ENCODE measurements around the gene FAM110A. TPM values are rescaled to one million over a fixed set of nuclear protein-coding genes. Genes with fewer than 3 reads are reported as not detected.
A peak's percentile ranks its signal among the peaks of the same experiment; 100 is the strongest.

The FAM110A gene
- total RNA-seq, 2 donors from 2014 or later, result 12.1 to 16.9 TPM

- H3K27me3 ChIP-seq (ENCODE audit: control insufficient read depth, insufficient read depth, low read length, poor library complexity, severe bottlenecking), result peaks cover 25% of the 10 kb centered on the region
- peaks cover 33% of the 10 kb centered on the region for H3K27me3 Mint-ChIP-seq (ENCODE audit: insufficient read depth)
Measured at GRCh38 chr20:839015-839414, 5.5 kb downstream of the FAM110A start.

GRCh38 chr20:839626-840025 lies 6.1 kb downstream of the FAM110A start:
- H3K9ac ChIP-seq (ENCODE audit: extremely low read depth, low read length, poor library complexity, severe bottlenecking), result no peak overlapping the region
- Mint-ChIP-seq H3K9me3 (peaks cover 4% of the 10 kb centered on the region), H3K27me3 (ENCODE audit: insufficient read depth) (peaks cover 32% of the 10 kb centered on the region), H3K4me3 (peak overlapping the region; percentile 74), H3K4me1 (peaks cover 4% of the 10 kb centered on the region), H3K36me3 (ENCODE audit: low read depth) (no peaks in the 10 kb centered on the region), H3K27ac (no peak overlapping the region)
- no peaks in the 10 kb centered on the region for H3K36me3 ChIP-seq (ENCODE audit: control insufficient read depth, insufficient read depth, low read length)
- no peak for TF ChIP-seq CTCF (conservative IDR thresholded peaks at IDR 0.05)
- no peaks in the 10 kb centered on the region for H3K9me3 ChIP-seq (ENCODE audit: control insufficient read depth, low read length)
- H3K27me3 ChIP-seq (ENCODE audit: control insufficient read depth, insufficient read depth, low read length, poor library complexity, severe bottlenecking), result peaks cover 25% of the 10 kb centered on the region
- 93 to 97% methylated on average over 9 to 11 of the region's 11 CpGs for WGBS, 2 experiments (ENCODE audit: insufficient coverage in 1 of 2, insufficient read length in 1 of 2)
- H3K27ac ChIP-seq (ENCODE audit: low read depth, low read length), result no peak overlapping the region
- no peak for DNase-seq
- H3K4me3 ChIP-seq (ENCODE audit: low read length), result no peak overlapping the region
- peaks cover 5% of the 10 kb centered on the region for H3K4me1 ChIP-seq (ENCODE audit: control insufficient read depth, insufficient read depth, low read length)

More at GRCh38 chr20:839015-839414, 5.5 kb downstream of the FAM110A start:
- Histone ChIP-seq H3K4me3 (ENCODE audit: low read length) (no peak overlapping the region), H3K36me3 (ENCODE audit: control insufficient read depth, insufficient read depth, low read length) (no peaks in the 10 kb centered on the region), H3K4me1 (ENCODE audit: control insufficient read depth, insufficient read depth, low read length) (peaks cover 9% of the 10 kb centered on the region), H3K9ac (ENCODE audit: extremely low read depth, low read length, poor library complexity, severe bottlenecking) (no peak overlapping the region), H3K9me3 (ENCODE audit: control insufficient read depth, low read length) (no peaks in the 10 kb centered on the region), H3K27ac (ENCODE audit: low read depth, low read length) (no peak overlapping the region)
- H3K36me3 Mint-ChIP-seq (ENCODE audit: low read depth), result no peaks in the 10 kb centered on the region
- 89 to 95% methylated on average over 3 to 5 of the region's 5 CpGs for WGBS, 2 experiments (ENCODE audit: insufficient coverage in 1 of 2, insufficient read length in 1 of 2)
- H3K9me3 Mint-ChIP-seq, result peaks cover 4% of the 10 kb centered on the region
- H3K4me3 Mint-ChIP-seq, result no peak overlapping the region
- no peak for TF ChIP-seq CTCF (conservative IDR thresholded peaks at IDR 0.05)
- H3K4me1 Mint-ChIP-seq, result peaks cover 6% of the 10 kb centered on the region
- DNase-seq, result no peak
- no peak overlapping the region for H3K27ac Mint-ChIP-seq

- Mint-ChIP-seq H3K36me3 (ENCODE audit: low read depth) (no peaks in the 10 kb centered on the region), H3K9me3 (peaks cover 4% of the 10 kb centered on the region), H3K27ac (no peak overlapping the region), H3K27me3 (ENCODE audit: insufficient read depth) (peaks cover 36% of the 10 kb centered on the region), H3K4me3 (peak overlapping the region; percentile 74), H3K4me1 (peaks cover 3% of the 10 kb centered on the region)
- peaks cover 5% of the 10 kb centered on the region for H3K4me1 ChIP-seq (ENCODE audit: control insufficient read depth, insufficient read depth, low read length)
- H3K27ac ChIP-seq (ENCODE audit: low read depth, low read length), result no peak overlapping the region
- peaks cover 32% of the 10 kb centered on the region for H3K27me3 ChIP-seq (ENCODE audit: control insufficient read depth, insufficient read depth, low read length, poor library complexity, severe bottlenecking)
- H3K9ac ChIP-seq (ENCODE audit: extremely low read depth, low read length, poor library complexity, severe bottlenecking), result no peak overlapping the region
- no peaks in the 10 kb centered on the region for H3K36me3 ChIP-seq (ENCODE audit: control insufficient read depth, insufficient read depth, low read length)
- DNase-seq, result no peak
- H3K4me3 ChIP-seq (ENCODE audit: low read length), result no peak overlapping the region
- H3K9me3 ChIP-seq (ENCODE audit: control insufficient read depth, low read length), result no peaks in the 10 kb centered on the region
- TF ChIP-seq CTCF (conservative IDR thresholded peaks at IDR 0.05), result no peak
- 88% methylated on average over 7 of the region's 7 CpGs for WGBS, 2 experiments (ENCODE audit: insufficient coverage in 1 of 2, insufficient read length in 1 of 2)
Measured at GRCh38 chr20:840503-840857, 7.0 kb downstream of the FAM110A start.

All from endodermal cell (in vitro differentiated cells).